Retinal pigment epithelial cell (primary cell): ENCODE results near the gene FRMD4B.
"Not testable (repeated sequence)": the region's sequence is repeated elsewhere in the genome, so short reads cannot be mapped to it uniquely, and the experiment has no call there.

Experiments
- DNase-seq: peaks from one replicate; pipeline ENCODE4 v3.0.0-alpha.2; 2010; ENCODE audit warnings: low read depth
- H3K4me3 ChIP-seq: 2 replicates; pipeline ENCODE4 v1.5.1; 2011; ENCODE audit warnings: mild to moderate bottlenecking, low read length, control low read depth, moderate library complexity
- TF ChIP-seq, protein P1 (sequence below): conservative IDR thresholded peaks from 2 replicates; pipeline ENCODE4 v1.5.1; 2011; ENCODE audit warnings: low read depth, low read length, control low read depth, inconsistent platforms

FRMD4B gene

DNA sequence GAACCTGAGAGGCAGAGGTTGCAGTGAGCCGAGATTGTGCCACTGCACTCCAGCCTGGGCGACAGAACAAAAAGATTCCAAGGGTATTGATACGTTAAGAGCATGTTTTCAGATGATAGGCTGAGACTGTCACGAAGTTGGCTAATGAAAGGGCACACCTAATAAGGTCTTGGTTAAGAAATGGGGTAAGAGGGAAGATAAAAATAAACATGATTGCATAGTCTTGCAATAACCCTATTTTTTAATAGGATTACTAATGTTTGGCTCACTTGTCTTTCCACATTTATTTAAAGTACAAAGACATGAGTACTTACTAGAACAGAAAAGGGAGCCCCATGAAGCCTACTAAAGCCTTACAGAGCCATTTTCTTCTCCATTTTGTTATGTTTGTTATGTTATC is 109.0 kb downstream of the FRMD4B start:
- no peak overlapping the region for H3K4me3 ChIP-seq
- DNase-seq = no peak
- TF ChIP-seq, protein P1, sequence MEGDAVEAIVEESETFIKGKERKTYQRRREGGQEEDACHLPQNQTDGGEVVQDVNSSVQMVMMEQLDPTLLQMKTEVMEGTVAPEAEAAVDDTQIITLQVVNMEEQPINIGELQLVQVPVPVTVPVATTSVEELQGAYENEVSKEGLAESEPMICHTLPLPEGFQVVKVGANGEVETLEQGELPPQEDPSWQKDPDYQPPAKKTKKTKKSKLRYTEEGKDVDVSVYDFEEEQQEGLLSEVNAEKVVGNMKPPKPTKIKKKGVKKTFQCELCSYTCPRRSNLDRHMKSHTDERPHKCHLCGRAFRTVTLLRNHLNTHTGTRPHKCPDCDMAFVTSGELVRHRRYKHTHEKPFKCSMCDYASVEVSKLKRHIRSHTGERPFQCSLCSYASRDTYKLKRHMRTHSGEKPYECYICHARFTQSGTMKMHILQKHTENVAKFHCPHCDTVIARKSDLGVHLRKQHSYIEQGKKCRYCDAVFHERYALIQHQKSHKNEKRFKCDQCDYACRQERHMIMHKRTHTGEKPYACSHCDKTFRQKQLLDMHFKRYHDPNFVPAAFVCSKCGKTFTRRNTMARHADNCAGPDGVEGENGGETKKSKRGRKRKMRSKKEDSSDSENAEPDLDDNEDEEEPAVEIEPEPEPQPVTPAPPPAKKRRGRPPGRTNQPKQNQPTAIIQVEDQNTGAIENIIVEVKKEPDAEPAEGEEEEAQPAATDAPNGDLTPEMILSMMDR = no peak

DNA sequence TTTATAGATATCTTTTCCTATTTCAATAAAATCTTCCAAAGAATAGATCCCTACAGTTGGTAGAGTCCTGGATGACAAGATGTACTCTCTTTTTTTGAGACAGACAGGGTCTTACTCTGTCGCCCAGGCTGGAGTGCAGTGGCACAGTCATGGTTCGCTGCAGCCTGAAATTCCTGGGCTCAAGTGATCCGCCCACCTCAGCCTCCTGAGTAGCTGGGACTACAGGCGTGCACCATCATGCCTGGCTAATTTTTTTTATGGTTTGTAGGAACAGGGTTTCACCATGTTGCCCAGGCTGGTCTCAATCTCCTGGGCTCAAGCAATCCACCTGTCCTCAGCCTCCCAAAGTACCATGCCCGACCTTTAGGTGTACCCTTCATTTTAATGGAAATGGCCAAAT is 109.7 kb downstream of the FRMD4B start:
- DNase-seq, H3K4me3 ChIP-seq: not testable (repeated sequence)

DNA sequence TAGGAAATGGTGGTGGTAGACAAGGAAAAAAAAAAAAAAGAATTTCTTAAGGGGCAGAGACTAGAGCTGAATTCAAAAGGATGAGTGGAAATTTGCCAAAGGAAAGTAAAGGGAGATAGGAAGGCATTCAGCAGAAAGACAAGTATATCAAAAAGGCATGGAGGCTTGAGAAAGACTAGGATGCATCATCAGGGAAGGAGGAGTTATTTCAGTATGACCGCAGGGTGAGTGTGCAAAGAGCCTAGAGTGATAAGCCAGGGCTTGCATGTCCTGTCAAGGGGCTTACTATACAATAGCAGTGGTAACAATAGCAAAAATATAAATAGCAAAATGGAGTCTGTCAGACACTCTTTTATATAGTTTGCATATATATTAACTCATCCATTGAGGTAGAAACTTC is 112.0 kb downstream of the FRMD4B start:
- TF ChIP-seq, protein P1 = no peak
- no peak for DNase-seq
- no peak overlapping the region for H3K4me3 ChIP-seq

GRCh38 chr3:69272556-69272955 is 113.3 kb downstream of the FRMD4B start:
- no peak overlapping the region for H3K4me3 ChIP-seq
- TF ChIP-seq, protein P1 = no peak
- DNase-seq = peak; percentile 74

DNA sequence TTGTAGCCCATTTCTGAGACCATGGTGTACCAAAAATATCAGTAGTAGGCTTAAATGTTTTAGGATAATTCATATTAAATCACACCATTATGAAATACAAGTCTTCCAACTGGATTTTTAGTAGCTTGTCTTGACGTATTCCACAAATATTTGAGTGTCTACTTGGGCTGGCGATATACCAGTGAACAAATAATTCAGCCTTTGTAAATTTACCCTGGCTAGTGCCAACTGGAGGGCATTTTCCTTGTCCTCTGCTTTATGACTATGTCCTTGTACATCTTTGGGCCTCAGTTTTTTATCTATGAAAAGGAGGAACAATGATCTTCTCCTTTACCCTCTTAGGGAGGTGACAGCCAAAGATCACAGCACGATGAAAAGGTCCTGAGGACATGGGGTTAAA is 114.8 kb downstream of the FRMD4B start:
- TF ChIP-seq, protein P1 = no peak
- no peak overlapping the region for H3K4me3 ChIP-seq
- DNase-seq = no peak

DNA sequence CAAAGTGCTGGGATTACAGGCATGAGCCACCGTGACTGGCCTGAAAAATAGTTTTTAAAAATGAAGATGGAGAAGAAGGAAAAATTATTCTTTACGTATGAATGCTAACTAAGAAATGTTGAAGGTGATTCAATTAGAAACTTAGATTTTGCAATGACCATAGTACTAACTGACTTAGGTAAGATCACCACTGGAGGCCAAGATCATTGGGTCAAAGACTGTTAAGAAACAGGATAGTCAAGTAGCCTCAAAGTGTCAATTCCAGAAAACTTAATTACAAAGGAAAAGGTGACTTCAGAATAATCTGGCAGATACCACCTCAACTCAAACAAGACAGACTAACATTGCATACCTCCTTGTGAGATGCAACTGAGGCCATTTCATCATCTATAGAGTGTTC is 119.3 kb downstream of the FRMD4B start:
- TF ChIP-seq, protein P1 = no peak

DNA sequence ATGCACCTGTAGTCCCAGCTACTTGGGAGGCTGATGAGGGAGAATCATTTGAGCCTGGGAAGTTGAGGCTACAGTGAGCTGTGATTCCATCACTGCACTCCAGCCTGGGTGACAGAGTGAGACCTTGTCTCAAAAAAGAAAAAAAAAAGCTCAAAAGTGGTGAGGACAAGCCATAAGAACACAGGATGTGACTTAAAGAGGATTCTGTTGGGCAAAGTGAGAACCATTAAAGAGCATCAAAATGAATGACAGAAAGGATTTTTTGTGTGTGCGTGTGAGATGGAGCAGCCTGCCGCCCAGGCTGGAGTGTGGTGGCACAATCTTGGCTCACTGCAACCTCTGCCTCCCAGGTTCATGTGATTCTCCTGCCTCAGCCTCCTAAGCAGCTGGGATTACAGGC is 119.8 kb downstream of the FRMD4B start:
- H3K4me3 ChIP-seq, DNase-seq: not testable (repeated sequence)

More for the DNA sequence above, 119.3 kb downstream of the FRMD4B start:
- no peak overlapping the region for H3K4me3 ChIP-seq
- DNase-seq = no peak

- not testable (repeated sequence) for DNase-seq, H3K4me3 ChIP-seq
Measured at GRCh38 chr3:69260843-69261405, 125.0 kb downstream of the FRMD4B start.

DNA sequence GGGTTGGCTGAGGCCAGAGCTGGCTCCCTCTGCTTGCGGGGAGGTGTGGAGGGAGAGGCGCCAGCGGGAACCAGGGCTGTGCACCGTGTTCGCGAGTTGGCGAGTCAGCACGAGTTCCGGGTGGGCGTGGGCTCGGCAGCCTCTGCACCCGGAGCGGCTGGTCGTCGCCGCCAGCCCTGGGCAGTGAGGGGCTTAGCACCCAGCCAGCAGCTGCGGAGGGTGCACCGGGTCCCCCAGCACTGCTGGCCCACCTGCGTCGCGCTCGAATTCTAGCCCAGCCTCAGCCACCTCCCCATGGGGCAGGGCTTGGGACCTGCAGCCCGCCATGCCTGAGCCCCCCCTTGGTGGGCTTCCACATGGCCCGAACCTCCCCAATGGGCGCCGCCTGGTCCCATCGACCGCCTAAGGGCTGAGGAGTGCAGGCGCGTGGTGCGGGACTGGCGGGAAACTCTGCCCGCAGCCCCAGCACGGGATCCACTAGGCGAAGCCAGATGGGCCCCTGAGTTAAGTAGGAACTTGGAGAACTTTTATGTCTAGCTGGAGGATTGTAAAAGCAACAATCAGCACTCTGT is 125.6 kb downstream of the FRMD4B start:
- TF ChIP-seq, protein P1 = no peak
- no peak for DNase-seq
- H3K4me3 ChIP-seq = no peak overlapping the region
